Muscle layer of colon (tissue), 2 donors: ENCODE measurements around the gene FNDC10.

Experiments
- H3K27ac ChIP-seq: one replicate; pipeline ENCODE4 v1.7.0; 2013; ENCODE audit warnings: low read depth, mild to moderate bottlenecking, low read length, moderate library complexity
- H3K27me3 ChIP-seq, 2 donors: one replicate each; pipeline ENCODE4 v1.7.0; 2013; ENCODE audit warnings: low read length in 2 of 2, mild to moderate bottlenecking in 2 of 2; ENCODE audit not compliant: insufficient read depth in 2 of 2, control insufficient read depth in 1 of 2
- H3K36me3 ChIP-seq: one replicate; pipeline ENCODE4 v1.7.0; 2013; ENCODE audit warnings: mild to moderate bottlenecking, low read length; ENCODE audit not compliant: insufficient read depth
- H3K4me1 ChIP-seq: one replicate; pipeline ENCODE4 v1.7.0; 2013; ENCODE audit warnings: mild to moderate bottlenecking, low read length; ENCODE audit not compliant: insufficient read depth
- H3K4me3 ChIP-seq, 2 donors: one replicate each; pipeline ENCODE4 v1.7.0; 2013; ENCODE audit warnings: low read length in 2 of 2, low read depth in 1 of 2, mild to moderate bottlenecking in 1 of 2, moderate library complexity in 1 of 2
- H3K9ac ChIP-seq: one replicate; pipeline ENCODE4 v1.7.0; 2013; ENCODE audit warnings: low read length
- H3K9me3 ChIP-seq: one replicate; pipeline ENCODE4 v1.7.0; 2013; ENCODE audit warnings: mild to moderate bottlenecking, low read length
- donor health status: abdominal sarcoma.
- donor health status: Adenocarcinoma of cecum.

FNDC10 gene

GRCh38 chr1:1582585-1583346, 17.2 kb downstream of the FNDC10 start:
- Histone ChIP-seq H3K27me3 (peaks cover 0 to 14% of the 10 kb centered on the region in 2 donors), H3K9ac (no peak overlapping the region), H3K4me1 (no peaks in the 10 kb centered on the region), H3K4me3 (no peak overlapping the region), H3K9me3 (no peaks in the 10 kb centered on the region), H3K27ac (no peak overlapping the region), H3K36me3 (no peaks in the 10 kb centered on the region)

GRCh38 chr1:1578371-1578940, 21.5 kb downstream of the FNDC10 start:
- no peak overlapping the region for H3K9ac ChIP-seq
- H3K9me3 ChIP-seq, result no peaks in the 10 kb centered on the region
- H3K27me3 ChIP-seq, result peaks cover 0 to 4% of the 10 kb centered on the region in 2 donors
- H3K4me3 ChIP-seq, result no peak overlapping the region
- peaks cover 2% of the 10 kb centered on the region for H3K4me1 ChIP-seq
- H3K27ac ChIP-seq, result no peak overlapping the region
- H3K36me3 ChIP-seq, result no peaks in the 10 kb centered on the region

- H3K36me3 ChIP-seq, result no peaks in the 10 kb centered on the region
- H3K4me3 ChIP-seq, result no peak overlapping the region
- peaks cover 9% of the 10 kb centered on the region for H3K4me1 ChIP-seq
- H3K27ac ChIP-seq, result no peak overlapping the region
- no peak overlapping the region for H3K9ac ChIP-seq
- H3K9me3 ChIP-seq, result no peaks in the 10 kb centered on the region
- H3K27me3 ChIP-seq, result peaks cover 0 to 4% of the 10 kb centered on the region in 2 donors
Observed at GRCh38 chr1:1577367-1578011, 22.4 kb downstream of the FNDC10 start.

GRCh38 chr1:1574721-1575537, 25.0 kb downstream of the FNDC10 start, which contains the start of gene SSU72:
TSS of gene SSU72 (minus strand) at chr1:1574863. CDS start at chr1:1574557, 306 bp downstream.
- peaks cover 14% of the 10 kb centered on the region for H3K4me1 ChIP-seq
- no peaks in the 10 kb centered on the region for H3K27me3 ChIP-seq
- no peaks in the 10 kb centered on the region for H3K9me3 ChIP-seq
- H3K4me3 ChIP-seq, result peak within 1 kb of the TSS; percentile 95 to 99
- peak within 1 kb of the TSS; percentile 98 for H3K9ac ChIP-seq
- H3K36me3 ChIP-seq, result peaks cover 5% of the 10 kb centered on the region
- H3K27ac ChIP-seq, result peak within 1 kb of the TSS; percentile 100

GRCh38 chr1:1573843-1574720, 25.9 kb downstream of the FNDC10 start:
- Histone ChIP-seq H3K9me3 (no peaks in the 10 kb centered on the region), H3K36me3 (peaks cover 11% of the 10 kb centered on the region), H3K4me3 (peak overlapping the region; percentile 95 to 99), H3K4me1 (peaks cover 23% of the 10 kb centered on the region), H3K9ac (peak overlapping the region; percentile 84), H3K27me3 (no peaks in the 10 kb centered on the region), H3K27ac (peak overlapping the region; percentile 99)

- peaks cover 27% of the 10 kb centered on the region for H3K4me1 ChIP-seq
Observed at GRCh38 chr1:1569341-1569740, 30.6 kb downstream of the FNDC10 start.

GRCh38 chr1:1567891-1568291, 32.0 kb downstream of the FNDC10 start:
- H3K9me3 ChIP-seq, result no peaks in the 10 kb centered on the region
- no peak overlapping the region for H3K27ac ChIP-seq
- peaks cover 22% of the 10 kb centered on the region for H3K4me1 ChIP-seq
- no peak overlapping the region for H3K9ac ChIP-seq
- H3K4me3 ChIP-seq, result no peak overlapping the region
- no peaks in the 10 kb centered on the region for H3K27me3 ChIP-seq
- H3K36me3 ChIP-seq, result peaks cover 33% of the 10 kb centered on the region

More at GRCh38 chr1:1569341-1569740, 30.6 kb downstream of the FNDC10 start:
- no peaks in the 10 kb centered on the region for H3K9me3 ChIP-seq
- H3K27me3 ChIP-seq, result no peaks in the 10 kb centered on the region
- no peak overlapping the region for H3K27ac ChIP-seq
- no peak overlapping the region for H3K9ac ChIP-seq
- peaks cover 21% of the 10 kb centered on the region for H3K36me3 ChIP-seq
- no peak overlapping the region for H3K4me3 ChIP-seq

- peaks cover 39% of the 10 kb centered on the region for H3K36me3 ChIP-seq
- H3K9ac ChIP-seq, result no peak overlapping the region
- H3K27me3 ChIP-seq, result no peaks in the 10 kb centered on the region
- no peak overlapping the region for H3K4me3 ChIP-seq
- no peaks in the 10 kb centered on the region for H3K9me3 ChIP-seq
- H3K27ac ChIP-seq, result no peak overlapping the region
- H3K4me1 ChIP-seq, result peaks cover 17% of the 10 kb centered on the region
Observed at GRCh38 chr1:1567152-1567875, 32.6 kb downstream of the FNDC10 start.

GRCh38 chr1:1565340-1565739, 34.6 kb downstream of the FNDC10 start:
- H3K36me3 ChIP-seq, result peaks cover 47% of the 10 kb centered on the region
- H3K4me1 ChIP-seq, result peaks cover 17% of the 10 kb centered on the region
- H3K4me3 ChIP-seq, result no peak overlapping the region
- no peaks in the 10 kb centered on the region for H3K9me3 ChIP-seq
- H3K27ac ChIP-seq, result no peak overlapping the region
- no peaks in the 10 kb centered on the region for H3K27me3 ChIP-seq
- no peak overlapping the region for H3K9ac ChIP-seq

- Histone ChIP-seq H3K4me3 (no peak overlapping the region), H3K27ac (no peak overlapping the region), H3K4me1 (peaks cover 6% of the 10 kb centered on the region), H3K9ac (no peak overlapping the region), H3K36me3 (peaks cover 42% of the 10 kb centered on the region), H3K9me3 (no peaks in the 10 kb centered on the region), H3K27me3 (no peaks in the 10 kb centered on the region)
Observed at GRCh38 chr1:1564268-1564667, 35.7 kb downstream of the FNDC10 start.
